Keratinocyte (primary cell): Measurements from ENCODE around the gene HDAC9. TPM values are rescaled to one million over a fixed set of nuclear protein-coding genes. Genes with fewer than 3 reads are reported as not detected.

Experiments
- DNase-seq: peaks from one replicate; pipeline ENCODE4 v3.0.0-alpha.2; 2011; ENCODE audit warnings: low read depth, missing footprints, low spot score
- FAIRE-seq: peaks from 2 replicates; lab custom pipeline; 2011; peaks lifted over from hg19 to GRCh38; lab: Jason Lieb, UNC
- H2AFZ ChIP-seq: 2 replicates; pipeline ENCODE4 v1.6.0; 2012; ENCODE audit warnings: low read length, control low read depth, inconsistent platforms; ENCODE audit not compliant: control insufficient read depth
- H3K27ac ChIP-seq: 2 replicates; pipeline ENCODE4 v1.5.1; 2011; ENCODE audit warnings: low read length; ENCODE audit not compliant: control insufficient read depth, insufficient read depth
- H3K27me3 ChIP-seq: 3 replicates; pipeline ENCODE4 v1.6.0; 2011; ENCODE audit warnings: low read length; ENCODE audit not compliant: control insufficient read depth, insufficient read depth; ENCODE audit errors: extremely low read depth
- H3K36me3 ChIP-seq, 2 experiments: 2 replicates in 1 of 2; 3 replicates in 1 of 2; pipeline ENCODE4 v1.5.1; 2011; ENCODE audit warnings: low read length in 2 of 2, mild to moderate bottlenecking in 1 of 2; ENCODE audit not compliant: control insufficient read depth in 2 of 2, insufficient read depth in 2 of 2; ENCODE audit errors: extremely low read depth in 1 of 2
- H3K4me1 ChIP-seq: 3 replicates; pipeline ENCODE4 v1.5.1; 2011; ENCODE audit warnings: low read length; ENCODE audit not compliant: control insufficient read depth, insufficient read depth; ENCODE audit errors: extremely low read depth
- H3K4me2 ChIP-seq: 3 replicates; pipeline ENCODE4 v1.6.0; 2011; ENCODE audit warnings: low read depth, low read length; ENCODE audit not compliant: control insufficient read depth, insufficient read depth; ENCODE audit errors: extremely low read depth
- H3K4me3 ChIP-seq, 3 experiments: fragments of 200-600 bp in 1 of 3; sonication (generic) in 1 of 3; 2 replicates in 2 of 3; 3 replicates in 1 of 3; pipeline ENCODE4 v1.5.1; 2011 to 2016; ENCODE audit warnings: low read length in 3 of 3, mild to moderate bottlenecking in 3 of 3, control low read depth in 2 of 3, inconsistent platforms in 1 of 3, low read depth in 1 of 3, mixed read lengths in 1 of 3, mixed run types in 1 of 3, moderate library complexity in 1 of 3; ENCODE audit not compliant: control insufficient read depth in 2 of 3, insufficient read depth in 2 of 3; ENCODE audit errors: extremely low read depth in 1 of 3
- H3K79me2 ChIP-seq: 2 replicates; pipeline ENCODE4 v1.6.0; 2012; ENCODE audit warnings: low read length; ENCODE audit not compliant: control insufficient read depth, insufficient read depth
- H3K9ac ChIP-seq: 3 replicates; pipeline ENCODE4 v1.6.0; 2011; ENCODE audit warnings: low read length; ENCODE audit not compliant: control insufficient read depth, insufficient read depth; ENCODE audit errors: extremely low read depth
- H3K9me1 ChIP-seq: 3 replicates; pipeline ENCODE4 v1.6.0; 2011; ENCODE audit warnings: low read length; ENCODE audit not compliant: control insufficient read depth, insufficient read depth; ENCODE audit errors: extremely low read depth
- H3K9me3 ChIP-seq: 2 replicates; pipeline ENCODE4 v1.5.1; 2012; ENCODE audit warnings: low read depth, low read length; ENCODE audit not compliant: control insufficient read depth
- H4K20me1 ChIP-seq: 3 replicates; pipeline ENCODE4 v1.6.0; 2011; ENCODE audit warnings: low read length; ENCODE audit not compliant: control insufficient read depth, insufficient read depth; ENCODE audit errors: extremely low read depth
- EZH2 ChIP-seq: IDR thresholded peaks from one replicate; pipeline ENCODE4 v1.6.1; 2012; ENCODE audit warnings: inconsistent platforms, mild to moderate bottlenecking, low read length, moderate library complexity
- dilution Hi-C: fragments of 300-500 bp; cut with MboI; formaldehyde crosslinking; loops from one replicate; pipeline ENCODE4 v1.7.0; 2020; ENCODE audit warnings: low sequenced_read_pairs; ENCODE audit not compliant: extremely low pct_ligation_motif_present
- polyA plus RNA-seq, 5 experiments: library from polyadenylated mRNA; depleted of rRNA in 3 of 5; stranded (reverse) in 3 of 5; stranded (forward) in 1 of 5; unstranded in 1 of 5; fragments of >200 nt; gene quantifications; 1 replicate in 1 of 5; 2 replicates in 3 of 5; 3 replicates in 1 of 5; pipeline versions ENCODE4 v1.2.1 to v1.2.3, GENCODE V29; 2011 to 2012; ENCODE audit warnings: missing spikeins in 2 of 5, low read depth in 1 of 5, low replicate concordance in 1 of 5
- TF ChIP-seq, protein P1 (sequence below), 3 experiments: IDR thresholded peaks in 1 of 3; conservative IDR thresholded peaks in 1 of 3; optimal IDR thresholded peaks in 1 of 3; 2 replicates in 2 of 3; 3 replicates in 1 of 3; pipeline versions ENCODE3 to v1.5.1; 2011; ENCODE audit warnings: low read length in 3 of 3, mild to moderate bottlenecking in 3 of 3, moderate library complexity in 2 of 3, control low read depth in 1 of 3, inconsistent platforms in 1 of 3; ENCODE audit not compliant: insufficient read depth in 2 of 3; ENCODE audit errors: extremely low read depth in 1 of 3

Gene HDAC9
- polyA plus RNA-seq, 1 donor (not counting 4 experiments of a cell fraction or from before 2014, with no cell fraction given) = 24.6 TPM

DNA sequence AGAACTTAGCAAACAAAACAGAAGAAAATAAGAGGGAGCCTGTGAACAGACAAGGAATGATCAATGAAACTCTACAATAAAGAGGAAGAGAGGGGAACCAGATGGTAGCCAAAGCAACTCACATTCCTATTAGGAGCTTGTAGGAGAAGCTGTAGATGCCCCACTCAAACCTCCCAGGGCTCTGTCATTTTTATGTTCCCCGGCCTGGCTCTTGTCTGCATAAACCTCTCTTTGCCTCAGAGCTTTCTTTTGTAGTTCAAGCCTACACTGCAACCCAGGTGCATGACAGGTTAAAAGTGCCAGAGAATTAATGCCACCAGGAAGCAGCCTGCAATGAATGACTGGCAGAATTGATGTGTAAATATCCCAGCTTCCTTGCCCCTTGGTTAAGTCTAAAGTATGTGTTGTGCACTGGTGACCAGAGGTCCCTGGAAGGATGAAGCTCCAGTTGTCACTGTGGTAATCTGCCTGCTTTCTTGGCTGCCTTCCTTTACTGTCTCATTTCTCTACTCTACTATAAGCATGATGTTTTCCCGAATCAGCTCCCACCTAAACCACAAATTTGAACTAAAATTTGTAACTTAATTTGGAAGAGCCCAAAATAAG lies 40.4 kb downstream of the HDAC9 start:
- Histone ChIP-seq H3K4me3 (no peak overlapping the region), H3K9me3 (no peaks in the 10 kb centered on the region), H2AFZ (no peak overlapping the region), H3K79me2 (peaks cover 12% of the 10 kb centered on the region), H4K20me1 (no peaks in the 10 kb centered on the region), H3K36me3 (peaks cover 0 to 3% of the 10 kb centered on the region in 2 experiments), H3K27me3 (no peaks in the 10 kb centered on the region), H3K9ac (no peak overlapping the region), H3K9me1 (no peaks in the 10 kb centered on the region), H3K4me2 (no peak overlapping the region), H3K4me1 (no peaks in the 10 kb centered on the region), H3K27ac (no peak overlapping the region)
- DNase-seq (no peak), FAIRE-seq (peak; percentile 78)
- TF ChIP-seq, protein P1, sequence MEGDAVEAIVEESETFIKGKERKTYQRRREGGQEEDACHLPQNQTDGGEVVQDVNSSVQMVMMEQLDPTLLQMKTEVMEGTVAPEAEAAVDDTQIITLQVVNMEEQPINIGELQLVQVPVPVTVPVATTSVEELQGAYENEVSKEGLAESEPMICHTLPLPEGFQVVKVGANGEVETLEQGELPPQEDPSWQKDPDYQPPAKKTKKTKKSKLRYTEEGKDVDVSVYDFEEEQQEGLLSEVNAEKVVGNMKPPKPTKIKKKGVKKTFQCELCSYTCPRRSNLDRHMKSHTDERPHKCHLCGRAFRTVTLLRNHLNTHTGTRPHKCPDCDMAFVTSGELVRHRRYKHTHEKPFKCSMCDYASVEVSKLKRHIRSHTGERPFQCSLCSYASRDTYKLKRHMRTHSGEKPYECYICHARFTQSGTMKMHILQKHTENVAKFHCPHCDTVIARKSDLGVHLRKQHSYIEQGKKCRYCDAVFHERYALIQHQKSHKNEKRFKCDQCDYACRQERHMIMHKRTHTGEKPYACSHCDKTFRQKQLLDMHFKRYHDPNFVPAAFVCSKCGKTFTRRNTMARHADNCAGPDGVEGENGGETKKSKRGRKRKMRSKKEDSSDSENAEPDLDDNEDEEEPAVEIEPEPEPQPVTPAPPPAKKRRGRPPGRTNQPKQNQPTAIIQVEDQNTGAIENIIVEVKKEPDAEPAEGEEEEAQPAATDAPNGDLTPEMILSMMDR (optimal IDR thresholded peaks at IDR 0.05 in 1 of 3, IDR thresholded peaks at IDR 0.05 in 1 of 3, conservative IDR thresholded peaks at IDR 0.05 in 1 of 3; ENCODE audit: extremely low read depth in 1 of 3, insufficient read depth in 2 of 3, low read length in 3 of 3) = no peak
- TF ChIP-seq EZH2 = no peak
- dilution Hi-C loops = no loop called here

DNA sequence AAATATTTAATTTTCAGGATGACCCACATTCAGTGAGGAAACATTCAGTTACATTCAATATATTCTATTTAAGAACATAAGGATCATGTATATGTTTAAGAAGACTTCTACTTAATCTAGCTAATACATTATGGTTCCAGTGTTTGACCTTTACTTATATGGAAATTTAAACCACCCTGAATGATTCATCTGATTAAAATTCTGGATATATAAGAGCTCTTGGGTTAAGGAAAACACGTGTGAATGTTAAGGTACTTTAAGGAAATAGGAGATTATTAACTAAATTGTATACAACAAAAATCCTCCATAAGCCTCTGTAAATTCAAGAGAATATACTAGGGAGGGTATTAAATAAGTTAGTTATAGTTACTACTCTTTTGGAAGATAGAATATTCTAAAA lies 40.9 kb downstream of the HDAC9 start:
- DNase-seq (no peak), FAIRE-seq (no peak)
- Histone ChIP-seq H3K36me3 (peaks cover 2 to 3% of the 10 kb centered on the region in 2 experiments), H3K27ac (no peak overlapping the region), H2AFZ (no peak overlapping the region), H4K20me1 (no peaks in the 10 kb centered on the region), H3K4me2 (no peak overlapping the region), H3K9me3 (no peaks in the 10 kb centered on the region), H3K9ac (no peak overlapping the region), H3K4me3 (no peak overlapping the region), H3K79me2 (peaks cover 12% of the 10 kb centered on the region), H3K4me1 (no peaks in the 10 kb centered on the region), H3K27me3 (no peaks in the 10 kb centered on the region), H3K9me1 (no peaks in the 10 kb centered on the region)
- TF ChIP-seq, protein P1 (optimal IDR thresholded peaks at IDR 0.05 in 1 of 3, IDR thresholded peaks at IDR 0.05 in 1 of 3, conservative IDR thresholded peaks at IDR 0.05 in 1 of 3; ENCODE audit: extremely low read depth in 1 of 3, insufficient read depth in 2 of 3, low read length in 3 of 3) = no peak
- no peak for TF ChIP-seq EZH2
- dilution Hi-C loops = no loop called here
